ENCODE data around the gene CACNB4. TPM values are rescaled to one million over a fixed set of nuclear protein-coding genes. Genes with fewer than 3 reads are reported as not detected.
"Not testable (repeated sequence)": the region's sequence is repeated elsewhere in the genome, so short reads cannot be mapped to it uniquely, and the experiment has no call there.

CACNB4 gene
- total RNA-seq, 1 experiment from 2014 or later: 0.79 TPM

- not testable (repeated sequence) for DNase-seq (ENCODE audit: low spot score)
Observed at GRCh38 chr2:152021001-152021400, 77.8 kb downstream of the CACNB4 start.

GRCh38 chr2:152019732-152020131 lies 79.1 kb downstream of the CACNB4 start:
- no peak for DNase-seq (ENCODE audit: low spot score)

GRCh38 chr2:152016181-152017120 lies 82.4 kb downstream of the CACNB4 start:
- no peak for DNase-seq (ENCODE audit: low spot score)

DNA sequence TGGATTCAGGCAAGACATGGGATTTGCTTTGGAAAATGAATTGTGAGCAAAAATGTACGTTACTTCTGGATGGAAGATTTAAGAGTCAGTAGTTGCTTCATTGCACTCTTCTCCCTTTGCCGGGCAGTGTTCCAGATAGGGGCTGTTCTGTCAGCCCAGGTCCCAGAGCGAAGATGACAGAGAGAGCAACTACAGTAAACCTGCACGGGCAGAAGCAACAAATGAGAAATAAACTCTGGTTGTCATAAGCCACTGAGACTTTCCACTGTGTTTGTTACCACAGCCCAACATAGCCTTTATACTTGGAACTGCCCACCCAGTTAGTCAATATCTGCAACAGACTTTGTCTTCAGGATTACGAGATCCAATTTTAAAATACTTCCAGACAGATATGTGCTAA lies 83.3 kb downstream of the CACNB4 start:
- DNase-seq (ENCODE audit: low spot score): no peak

DNA sequence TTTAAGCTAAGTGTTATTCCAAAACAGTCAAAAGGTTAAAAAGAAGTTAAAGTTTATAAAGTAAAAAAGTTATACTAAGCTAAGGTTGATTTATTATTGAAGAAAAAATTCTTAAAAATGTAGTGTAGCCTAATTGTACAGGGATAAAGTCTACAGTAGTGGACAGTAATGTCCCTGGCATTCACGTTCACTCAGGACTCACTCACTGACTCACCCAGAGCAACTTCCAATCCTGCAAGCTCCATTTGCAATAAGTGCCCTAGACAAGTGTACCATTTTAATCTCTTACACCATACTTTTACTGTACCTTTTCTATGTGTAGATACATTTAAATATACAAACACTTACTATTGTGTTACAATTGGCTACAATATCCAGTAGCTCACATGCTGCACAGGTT lies 86.1 kb downstream of the CACNB4 start:
- no peak for DNase-seq (ENCODE audit: low spot score)

DNA sequence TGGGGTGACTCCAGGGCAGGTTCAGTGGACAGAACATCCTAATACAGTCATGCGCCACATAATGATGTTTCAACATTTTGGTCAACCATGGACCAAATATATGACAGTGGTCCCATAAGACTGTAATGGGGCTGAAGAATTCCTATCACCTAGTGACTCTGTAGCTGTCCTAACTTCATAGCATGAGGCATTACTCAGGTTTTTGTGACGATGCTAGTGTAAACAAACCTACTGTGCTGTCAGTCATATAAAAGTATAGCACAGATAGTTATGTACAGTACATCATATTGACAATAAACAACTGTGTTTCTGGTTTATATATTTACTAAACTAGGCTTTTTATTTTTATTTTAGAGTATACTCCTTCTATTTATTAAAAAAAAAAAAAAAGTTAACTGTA lies 87.1 kb downstream of the CACNB4 start:
- DNase-seq (ENCODE audit: low spot score): no peak

DNA sequence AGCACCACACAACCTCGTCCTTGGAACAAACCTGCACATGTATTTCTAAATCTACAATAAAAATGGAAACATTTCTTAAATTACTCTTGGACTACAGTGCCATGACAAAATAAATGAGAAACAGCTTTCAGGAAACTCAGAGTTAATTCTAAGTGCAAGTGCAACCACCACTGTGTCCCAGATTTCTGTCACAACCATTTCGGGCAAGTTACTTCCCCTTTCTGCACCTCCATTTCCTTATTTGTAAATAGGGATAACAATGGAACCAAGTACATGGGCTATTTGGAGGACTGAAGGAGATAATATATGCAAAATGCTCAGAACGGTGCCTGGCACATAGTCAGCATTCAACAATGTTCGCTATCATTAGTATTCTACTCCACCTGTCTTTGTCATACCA lies 93.2 kb downstream of the CACNB4 start:
- DNase-seq (ENCODE audit: low spot score): no peak

- not testable (repeated sequence) for DNase-seq (ENCODE audit: low spot score)
Observed at GRCh38 chr2:152003283-152003682, 95.6 kb downstream of the CACNB4 start.

- peak; percentile 36 for DNase-seq (ENCODE audit: low spot score)
Observed at GRCh38 chr2:151999053-151999452, 99.8 kb downstream of the CACNB4 start.

- DNase-seq (ENCODE audit: low spot score): no peak
Observed at GRCh38 chr2:151996243-151997003, 102.4 kb downstream of the CACNB4 start.

DNA sequence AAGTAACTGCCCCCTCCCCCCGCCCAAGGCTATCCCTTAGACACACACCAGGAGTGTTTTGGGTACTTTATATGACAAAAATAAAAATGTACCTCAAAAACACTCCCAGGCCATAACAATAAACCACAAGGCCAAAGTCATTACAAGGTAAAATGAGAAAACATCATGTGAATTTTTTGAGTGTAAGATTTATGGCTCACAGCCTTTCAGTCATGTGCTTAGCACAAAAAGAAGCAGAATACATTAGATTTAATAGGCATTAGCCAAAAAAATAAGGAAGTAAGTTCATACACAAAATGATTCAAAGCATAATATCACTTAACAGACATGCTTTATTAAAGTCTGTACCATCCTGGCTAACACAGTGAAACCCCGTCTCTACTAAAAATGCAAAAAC lies 103.7 kb downstream of the CACNB4 start:
- no peak for DNase-seq (ENCODE audit: low spot score)

GRCh38 chr2:151994178-151994577 lies 104.7 kb downstream of the CACNB4 start:
- not testable (repeated sequence) for DNase-seq (ENCODE audit: low spot score)

DNA sequence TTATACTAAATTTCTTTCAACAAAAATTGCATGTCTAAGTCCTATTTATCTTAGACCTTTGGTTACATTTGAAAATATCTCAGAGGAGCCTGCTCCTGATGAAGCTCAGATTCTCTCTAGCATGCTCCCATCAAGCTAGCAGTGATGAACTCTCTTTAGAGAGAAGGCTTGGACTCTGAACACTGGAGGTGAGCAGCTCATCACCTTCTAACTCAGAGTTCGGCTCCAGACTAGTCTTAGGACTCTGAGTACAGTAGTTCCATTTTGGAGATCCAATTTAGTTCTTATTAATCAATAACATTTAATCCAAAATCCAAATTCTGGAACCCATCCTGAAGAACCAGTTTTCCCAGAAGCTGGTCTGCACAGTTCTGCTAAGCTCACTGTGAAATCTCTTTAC lies 107.8 kb downstream of the CACNB4 start:
- no peak for DNase-seq (ENCODE audit: low spot score)

- no peak for DNase-seq (ENCODE audit: low spot score)
Observed at GRCh38 chr2:151989378-151989777, 109.5 kb downstream of the CACNB4 start.

- DNase-seq (ENCODE audit: low spot score): no peak
Observed at GRCh38 chr2:151987484-151987883, 111.4 kb downstream of the CACNB4 start.

DNA sequence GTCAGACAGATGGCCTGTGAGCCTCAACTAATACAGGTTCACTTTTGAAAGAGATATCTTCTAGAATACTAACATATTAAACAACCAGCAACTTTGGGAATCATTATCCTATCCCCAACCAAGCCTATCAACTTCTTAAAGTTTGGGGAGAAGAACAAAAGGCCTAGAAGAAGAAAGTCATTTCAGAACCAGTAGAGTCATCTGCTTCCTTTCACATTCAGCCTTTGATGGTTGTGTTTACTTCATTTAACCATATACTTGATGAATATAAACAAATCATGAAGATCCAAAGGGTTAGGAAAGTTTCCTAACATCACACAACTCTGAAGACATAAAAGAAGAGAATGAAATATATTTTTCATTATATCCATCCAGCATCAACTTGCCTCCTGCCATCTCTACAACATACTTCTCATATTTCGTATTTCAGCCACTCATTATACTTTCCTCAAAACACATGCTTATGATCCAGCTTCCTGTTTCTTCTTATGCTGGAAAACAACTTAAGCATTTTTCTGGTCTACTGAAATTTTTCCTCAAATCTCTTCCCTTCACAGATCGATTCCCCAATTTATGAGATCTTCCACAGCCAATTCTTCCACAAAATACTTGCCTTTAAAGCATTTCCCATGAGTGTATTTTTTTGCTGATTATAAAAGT lies 114.3 kb downstream of the CACNB4 start:
- no peak for DNase-seq (ENCODE audit: low spot score)

GRCh38 chr2:151983221-151983620 lies 115.6 kb downstream of the CACNB4 start:
- DNase-seq (ENCODE audit: low spot score): no peak

- no peak for DNase-seq (ENCODE audit: low spot score)
Observed at GRCh38 chr2:151981886-151982285, 117.0 kb downstream of the CACNB4 start.

- no peak for DNase-seq (ENCODE audit: low spot score)
Observed at GRCh38 chr2:151979694-151980093, 119.2 kb downstream of the CACNB4 start.

GRCh38 chr2:151978709-151979108 lies 120.1 kb downstream of the CACNB4 start:
- DNase-seq (ENCODE audit: low spot score): no peak

GRCh38 chr2:151977631-151978030 lies 121.2 kb downstream of the CACNB4 start:
- DNase-seq (ENCODE audit: low spot score): no peak

GRCh38 chr2:151976945-151977353 lies 121.9 kb downstream of the CACNB4 start:
- no peak for DNase-seq (ENCODE audit: low spot score)

Measured in H4 (cell line).